AG20443 (cell line): Measurements from ENCODE around the gene C20orf204.
"Not testable (repeated sequence)": the region's sequence is repeated elsewhere in the genome, so short reads cannot be mapped to it uniquely, and the experiment has no call there.

ENCODE experiments used
- DNase-seq: peaks from one replicate; pipeline ENCODE4 v3.0.0; 2012; ENCODE audit warnings: low spot score, mixed read lengths

C20orf204 gene

DNA sequence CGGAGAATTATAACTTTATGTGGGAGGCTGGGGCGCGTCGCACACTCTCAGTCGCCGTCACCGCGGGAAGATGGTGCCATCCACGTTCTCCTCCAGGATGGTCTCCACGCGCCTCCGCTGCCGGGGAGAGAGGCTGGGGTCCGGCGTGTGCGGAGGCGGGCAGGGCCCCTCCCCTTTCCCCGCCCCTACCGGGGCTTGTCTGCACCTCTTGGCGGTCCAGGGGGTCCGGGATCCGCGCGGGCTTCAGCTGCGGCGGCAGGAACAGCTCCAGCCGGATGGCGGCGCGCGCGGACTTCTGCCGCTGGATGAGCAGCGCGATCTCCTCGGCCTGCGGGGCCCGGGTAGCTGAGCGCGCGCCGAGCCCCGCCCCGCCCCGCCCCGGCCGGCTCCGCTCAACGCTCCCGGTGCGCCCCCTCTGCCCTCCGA lies 47.4 kb downstream of the C20orf204 start:
- peak; percentile 88 for DNase-seq

DNA sequence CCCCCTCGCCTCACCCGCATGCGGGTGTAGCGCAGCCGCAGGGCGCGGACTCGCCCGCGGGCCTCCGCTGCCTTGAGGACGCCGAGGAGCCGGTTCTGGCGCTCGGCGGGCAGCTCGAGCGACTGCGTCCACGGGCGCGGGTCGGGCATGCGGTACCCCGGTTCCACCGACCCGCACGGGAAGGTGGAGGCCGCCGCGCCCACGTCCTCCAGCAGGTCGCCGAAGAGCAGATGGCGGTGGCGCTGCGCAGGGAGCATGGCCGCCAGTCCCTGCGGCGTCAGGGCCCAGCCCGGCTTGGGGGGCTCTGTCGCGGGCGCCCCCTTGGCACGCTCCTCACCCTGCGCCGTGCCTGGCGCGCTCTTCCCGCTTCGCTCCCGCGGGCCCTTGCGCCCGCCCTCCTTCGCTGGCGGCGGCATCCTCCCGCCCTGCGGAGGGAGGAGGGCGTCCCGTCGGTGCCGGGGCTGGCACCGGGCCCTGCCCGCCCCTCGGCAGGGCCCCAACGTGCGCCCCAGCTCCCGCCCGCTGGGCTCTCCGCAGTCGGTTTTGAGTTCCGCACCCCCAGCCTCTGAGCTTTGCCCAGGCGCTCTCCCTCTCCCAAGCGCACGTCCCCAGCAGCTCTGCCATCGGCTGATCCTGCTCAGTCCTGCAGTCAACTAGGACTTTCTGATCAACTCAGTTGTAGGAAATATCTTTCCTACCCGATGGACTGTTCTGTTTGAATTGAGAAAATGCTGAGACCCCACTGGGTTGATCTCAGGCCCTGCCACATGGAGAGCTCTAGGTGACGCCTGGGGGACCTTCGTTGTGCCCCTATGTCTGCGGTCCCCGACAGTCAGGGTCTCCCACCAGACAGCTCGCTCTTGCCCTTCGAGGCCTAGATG lies 48.1 kb downstream of the C20orf204 start, which contains the start of gene LKAAEAR1:
LKAAEAR1 (minus strand) TSS at position 595 of the 881 bp plus-strand sequence; CDS start at position 416, 179 bp downstream.
- DNase-seq = no peak

DNA sequence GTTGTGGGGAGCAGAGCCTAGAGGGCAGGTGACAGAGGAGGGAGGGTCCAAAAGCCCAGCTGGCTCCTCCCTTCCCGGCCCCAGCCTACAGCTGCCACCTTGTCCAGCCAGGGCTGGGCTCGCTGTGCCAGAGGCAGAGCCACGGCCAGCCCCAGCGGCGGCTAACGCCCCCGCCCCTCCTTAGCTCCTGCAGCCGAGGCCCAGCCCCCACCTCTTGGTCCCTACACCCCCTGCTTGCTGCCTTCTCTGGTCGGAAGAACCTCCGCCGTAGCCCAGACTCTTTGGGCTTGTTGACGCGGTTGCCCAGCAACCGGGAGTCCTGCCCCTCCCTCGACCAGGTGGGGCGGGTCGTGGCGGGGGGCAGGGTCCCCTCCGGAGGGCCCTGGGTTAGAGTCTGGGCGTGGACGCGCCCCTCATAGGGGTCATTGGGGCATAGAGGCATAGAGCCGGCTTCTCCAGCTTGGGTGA lies 48.7 kb downstream of the C20orf204 start:
- DNase-seq = no peak

DNA sequence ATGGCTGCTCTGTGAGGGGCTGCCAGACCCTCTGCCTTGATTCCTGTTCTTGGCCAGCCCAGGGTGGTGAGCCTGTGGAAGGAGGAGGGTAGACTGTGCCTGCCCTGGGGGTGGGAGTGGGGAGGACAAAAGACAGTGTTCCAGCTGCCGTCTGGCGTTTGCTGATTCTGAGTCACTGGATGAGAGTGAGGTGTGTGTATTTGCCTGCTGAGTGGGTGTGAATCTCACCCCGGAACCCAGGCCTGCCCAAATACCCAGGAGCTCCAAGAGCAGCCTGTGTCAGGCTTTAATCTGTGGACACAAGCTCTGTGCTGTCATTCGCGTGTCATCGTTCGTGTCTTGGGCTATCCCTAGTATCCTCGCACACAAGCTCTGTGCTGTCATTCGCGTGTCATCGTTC lies 50.8 kb downstream of the C20orf204 start:
- DNase-seq = no peak

DNA sequence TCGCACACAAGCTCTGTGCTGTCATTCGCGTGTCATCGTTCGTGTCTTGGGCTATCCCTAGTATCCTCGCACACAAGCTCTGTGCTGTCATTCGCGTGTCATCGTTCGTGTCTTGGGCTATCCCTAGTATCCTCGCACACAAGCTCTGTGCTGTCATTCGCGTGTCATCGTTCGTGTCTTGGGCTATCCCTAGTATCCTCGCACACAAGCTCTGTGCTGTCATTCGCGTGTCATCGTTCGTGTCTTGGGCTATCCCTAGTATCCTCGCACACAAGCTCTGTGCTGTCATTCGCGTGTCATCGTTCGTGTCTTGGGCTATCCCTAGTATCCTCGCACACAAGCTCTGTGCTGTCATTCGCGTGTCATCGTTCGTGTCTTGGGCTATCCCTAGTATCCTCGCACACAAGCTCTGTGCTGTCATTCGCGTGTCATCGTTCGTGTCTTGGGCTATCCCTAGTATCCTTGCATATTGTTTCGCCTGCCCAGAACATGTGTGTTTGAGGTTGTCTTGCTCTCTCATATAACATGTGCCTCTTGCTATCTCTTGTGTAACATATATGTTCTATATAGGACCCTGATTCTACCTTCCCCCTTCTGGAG lies 51.3 kb downstream of the C20orf204 start:
- not testable (repeated sequence) for DNase-seq

DNA sequence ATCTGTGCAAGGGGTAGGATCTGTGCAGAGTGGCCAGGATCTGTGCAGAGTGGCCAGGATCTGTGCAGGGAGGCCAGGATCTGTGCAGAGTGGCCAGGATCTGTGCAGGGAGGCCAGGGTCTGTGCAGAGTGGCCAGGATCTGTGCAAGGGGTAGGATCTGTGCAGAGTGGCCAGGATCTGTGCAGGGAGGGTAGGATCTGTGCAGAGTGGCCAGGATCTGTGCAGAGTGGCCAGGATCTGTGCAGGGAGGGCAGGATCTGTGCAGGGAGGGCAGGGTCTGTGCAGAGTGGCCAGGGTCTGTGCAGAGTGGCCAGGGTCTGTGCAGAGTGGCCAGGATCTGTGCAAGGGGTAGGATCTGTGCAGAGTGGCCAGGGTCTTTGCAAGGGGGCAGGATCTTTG lies 52.6 kb downstream of the C20orf204 start:
- not testable (repeated sequence) for DNase-seq
